Activated CD4-positive, alpha-beta memory T cell treated with anti-CD3 and anti-CD28 coated beads for 36 hours (primary cell): ENCODE results near the gene OSR1. TPM values are rescaled to one million over a fixed set of nuclear protein-coding genes. Genes with fewer than 3 reads are reported as not detected.

ENCODE experiments used
- CTCF ChIA-PET: fragments of 350-600 bp; sonication (Branson Sonifier 250); formaldehyde crosslinking; loops from one replicate; lab custom pipeline; 2021; ENCODE audit warnings: antibody characterized with exemption, inconsistent platforms; lab: Charles Lee
- POLR2A ChIA-PET: fragments of 350-600 bp; sonication (Branson Sonifier 250); formaldehyde crosslinking; loops from one replicate; lab custom pipeline; 2021; ENCODE audit warnings: antibody characterized with exemption; lab: Charles Lee
- DNase-seq: peaks from one replicate; pipeline ENCODE4 v3.0.0-alpha.2; 2020
- H3K27ac Mint-ChIP-seq: one replicate; pipeline ENCODE4 v1.8.0; 2021; ENCODE audit warnings: mixed read lengths
- H3K27me3 Mint-ChIP-seq: one replicate; pipeline ENCODE4 v1.8.0; 2021; ENCODE audit warnings: mixed read lengths
- H3K36me3 Mint-ChIP-seq: one replicate; pipeline ENCODE4 v1.8.0; 2021; ENCODE audit warnings: mixed read lengths
- H3K4me1 Mint-ChIP-seq: one replicate; pipeline ENCODE4 v1.8.0; 2021; ENCODE audit warnings: low read depth, mixed read lengths
- H3K4me3 Mint-ChIP-seq: one replicate; pipeline ENCODE4 v1.8.0; 2021; ENCODE audit warnings: mild to moderate bottlenecking, mixed read lengths
- H3K9me3 Mint-ChIP-seq: one replicate; pipeline ENCODE4 v1.8.0; 2021; ENCODE audit warnings: mixed read lengths
- intact Hi-C: fragments of 100-400 bp; cut with micrococcal nuclease; formaldehyde crosslinking; loops from one replicate; pipeline ENCODE4 v1.15.1; 2023
- total RNA-seq, 2 experiments: library from RNA; stranded (reverse); gene quantifications; one replicate each; pipeline ENCODE4 v1.2.3, GENCODE V29; 2021

OSR1 gene
- total RNA-seq, 2 experiments from 2014 or later, result not detected

GRCh38 chr2:19365126-19365525, 6.7 kb upstream of the OSR1 start:
- POLR2A ChIA-PET, result no interaction called here
- Mint-ChIP-seq H3K36me3 (no peaks in the 10 kb centered on the region), H3K27me3 (peaks cover 34% of the 10 kb centered on the region), H3K27ac (no peak overlapping the region), H3K4me1 (peaks cover 22% of the 10 kb centered on the region), H3K9me3 (no peaks in the 10 kb centered on the region), H3K4me3 (no peak overlapping the region)
- CTCF ChIA-PET, result interaction anchor here (1.0 kb wide), 1 partner anchor 15 kb away, joined by 3 read pairs; no protein-coding TSS in a partner anchor
- no peak for DNase-seq
- intact Hi-C loops, result no loop called here

GRCh38 chr2:19364014-19364413, 5.6 kb upstream of the OSR1 start:
- H3K4me3 Mint-ChIP-seq, result no peak overlapping the region

GRCh38 chr2:19363474-19363778, 5.0 kb upstream of the OSR1 start:
- Mint-ChIP-seq H3K9me3 (no peaks in the 10 kb centered on the region), H3K27ac (no peak overlapping the region), H3K4me1 (peaks cover 22% of the 10 kb centered on the region), H3K36me3 (no peaks in the 10 kb centered on the region), H3K4me3 (peak overlapping the region; percentile 83), H3K27me3 (peaks cover 47% of the 10 kb centered on the region)
- ChIA-PET POLR2A (no interaction called here), CTCF (interaction anchor here (1.1 kb wide), 1 partner anchor 13 kb away, joined by 3 read pairs; no protein-coding TSS in a partner anchor)
- intact Hi-C loops, result loop anchor here (1.0 to 5.0 kb wide), 4 partner anchors 613 to 926 kb away; partner anchors contain the start of gene RDH14
- DNase-seq, result no peak

More at GRCh38 chr2:19364014-19364413, 5.6 kb upstream of the OSR1 start:
- H3K4me1 Mint-ChIP-seq, result peaks cover 22% of the 10 kb centered on the region
- POLR2A ChIA-PET, result no interaction called here
- peaks cover 44% of the 10 kb centered on the region for H3K27me3 Mint-ChIP-seq
- CTCF ChIA-PET, result interaction anchor here (1.1 kb wide), 1 partner anchor 14 kb away, joined by 3 read pairs; no protein-coding TSS in a partner anchor
- intact Hi-C loops, result loop anchor here (5.0 kb wide), 2 partner anchors 802 to 927 kb away; partner anchors contain the start of gene RDH14
- DNase-seq, result no peak
- H3K9me3 Mint-ChIP-seq, result no peaks in the 10 kb centered on the region
- H3K36me3 Mint-ChIP-seq, result no peaks in the 10 kb centered on the region
- no peak overlapping the region for H3K27ac Mint-ChIP-seq

- H3K27me3 Mint-ChIP-seq, result peaks cover 51% of the 10 kb centered on the region
- intact Hi-C loops, result loop anchor here (1.0 to 5.0 kb wide), 5 partner anchors 15 to 926 kb away; partner anchors contain the start of gene RDH14
- no peaks in the 10 kb centered on the region for H3K36me3 Mint-ChIP-seq
- ChIA-PET CTCF (interaction anchor here (1.1 kb wide), 1 partner anchor 13 kb away, joined by 3 read pairs; no protein-coding TSS in a partner anchor), POLR2A (no interaction called here)
- no peaks in the 10 kb centered on the region for H3K9me3 Mint-ChIP-seq
- no peak overlapping the region for H3K27ac Mint-ChIP-seq
- H3K4me3 Mint-ChIP-seq, result peak overlapping the region; percentile 83
- peaks cover 24% of the 10 kb centered on the region for H3K4me1 Mint-ChIP-seq
- peak; percentile 70 for DNase-seq
Observed at GRCh38 chr2:19362755-19363473, 4.5 kb upstream of the OSR1 start.

GRCh38 chr2:19362094-19362754, 3.8 kb upstream of the OSR1 start:
- Mint-ChIP-seq H3K36me3 (no peaks in the 10 kb centered on the region), H3K9me3 (no peaks in the 10 kb centered on the region), H3K27me3 (peaks cover 57% of the 10 kb centered on the region), H3K4me3 (peak overlapping the region; percentile 83), H3K27ac (no peak overlapping the region), H3K4me1 (peaks cover 30% of the 10 kb centered on the region)
- CTCF ChIA-PET, result interaction anchor here (4.9 kb wide), 1 partner anchor 13 kb away, joined by 43 read pairs; no protein-coding TSS in a partner anchor
- intact Hi-C loops, result loop anchor here (1.0 to 5.0 kb wide), 4 partner anchors 14 to 925 kb away; partner anchors contain the start of gene RDH14
- DNase-seq, result peak; percentile 16
- POLR2A ChIA-PET, result interaction anchor here (1.4 kb wide), 1 partner anchor 15 kb away, joined by 5 read pairs; no protein-coding TSS in a partner anchor

DNA sequence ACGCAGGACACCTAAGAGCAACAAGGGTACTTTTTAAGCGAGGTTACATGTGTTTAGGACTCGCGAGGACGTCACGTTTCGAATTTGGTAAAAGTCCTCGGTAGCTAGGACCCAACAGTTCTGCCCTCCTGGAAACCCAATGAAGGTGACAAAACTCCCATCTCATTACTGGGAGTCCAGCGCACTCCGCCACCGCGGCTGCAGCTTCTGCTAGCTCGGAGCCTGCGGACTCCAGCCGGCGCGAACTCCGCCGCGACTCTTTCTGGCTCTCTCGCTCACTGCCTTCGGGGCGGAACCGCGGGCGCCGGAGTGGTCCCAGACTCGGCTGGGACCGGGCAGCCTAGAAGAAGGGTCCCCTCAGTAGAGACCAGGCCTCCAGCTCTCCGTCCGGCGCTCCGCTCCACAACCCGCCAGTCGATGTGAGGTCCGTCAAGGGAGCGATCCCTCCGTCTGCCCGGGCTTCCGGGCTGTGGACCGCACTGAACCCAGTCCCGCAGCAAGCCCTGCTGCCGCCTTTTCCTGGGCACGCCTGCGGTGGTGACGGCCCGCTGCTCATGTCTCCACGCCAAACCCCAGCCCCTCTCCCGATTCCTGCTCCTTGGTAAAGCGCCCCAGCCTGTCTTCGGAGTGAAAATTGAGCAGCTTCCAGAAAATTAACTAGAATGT, 3.0 kb upstream of the OSR1 start:
- intact Hi-C loops, result loop anchor here (5.0 kb wide), 2 partner anchors 799 to 924 kb away; partner anchors contain the start of gene RDH14
- POLR2A ChIA-PET, result interaction anchor here (1.4 kb wide), 1 partner anchor 14 kb away, joined by 5 read pairs; no protein-coding TSS in a partner anchor
- Mint-ChIP-seq H3K27ac (no peak overlapping the region), H3K4me1 (peaks cover 37% of the 10 kb centered on the region), H3K4me3 (peak overlapping the region; percentile 83), H3K9me3 (no peaks in the 10 kb centered on the region), H3K27me3 (peaks cover 65% of the 10 kb centered on the region), H3K36me3 (no peaks in the 10 kb centered on the region)
- DNase-seq, result peak; percentile 45
- CTCF ChIA-PET, result interaction anchor here (0.6 to 4.9 kb wide), 3 partner anchors 12 to 587 kb away, joined by 3 to 43 read pairs (median 4); no protein-coding TSS in a partner anchor

DNA sequence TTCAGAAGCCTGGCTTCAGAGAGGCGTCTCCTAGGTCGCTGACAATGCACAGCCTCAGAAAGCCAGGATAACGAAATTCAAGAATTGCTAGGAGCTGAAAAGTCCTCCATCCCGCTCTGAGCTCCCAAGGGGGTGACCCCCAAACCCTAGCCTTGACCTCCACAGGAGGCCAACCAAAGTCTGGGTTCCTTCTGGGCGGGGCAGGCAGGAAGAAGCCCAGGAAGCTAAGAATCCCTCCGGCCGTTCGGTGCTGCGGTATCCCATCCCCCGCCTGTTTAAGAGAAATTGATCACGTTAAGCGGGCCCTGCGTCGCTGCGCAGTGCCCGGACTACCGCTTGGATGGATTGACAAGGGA, 2.5 kb upstream of the OSR1 start:
- POLR2A ChIA-PET, result interaction anchor here (1.4 kb wide), 1 partner anchor 13 kb away, joined by 5 read pairs; no protein-coding TSS in a partner anchor
- no peaks in the 10 kb centered on the region for H3K9me3 Mint-ChIP-seq
- DNase-seq, result peak; percentile 12
- H3K27ac Mint-ChIP-seq, result no peak overlapping the region
- H3K36me3 Mint-ChIP-seq, result no peaks in the 10 kb centered on the region
- peak overlapping the region; percentile 83 for H3K4me3 Mint-ChIP-seq
- intact Hi-C loops, result loop anchor here (5.0 kb wide), 2 partner anchors 799 to 924 kb away; partner anchors contain the start of gene RDH14
- peaks cover 70% of the 10 kb centered on the region for H3K27me3 Mint-ChIP-seq
- peaks cover 41% of the 10 kb centered on the region for H3K4me1 Mint-ChIP-seq
- CTCF ChIA-PET, result interaction anchor here (1.1 to 4.9 kb wide), 2 partner anchors 12 to 503 kb away, joined by 3 to 43 read pairs; no protein-coding TSS in a partner anchor

DNA sequence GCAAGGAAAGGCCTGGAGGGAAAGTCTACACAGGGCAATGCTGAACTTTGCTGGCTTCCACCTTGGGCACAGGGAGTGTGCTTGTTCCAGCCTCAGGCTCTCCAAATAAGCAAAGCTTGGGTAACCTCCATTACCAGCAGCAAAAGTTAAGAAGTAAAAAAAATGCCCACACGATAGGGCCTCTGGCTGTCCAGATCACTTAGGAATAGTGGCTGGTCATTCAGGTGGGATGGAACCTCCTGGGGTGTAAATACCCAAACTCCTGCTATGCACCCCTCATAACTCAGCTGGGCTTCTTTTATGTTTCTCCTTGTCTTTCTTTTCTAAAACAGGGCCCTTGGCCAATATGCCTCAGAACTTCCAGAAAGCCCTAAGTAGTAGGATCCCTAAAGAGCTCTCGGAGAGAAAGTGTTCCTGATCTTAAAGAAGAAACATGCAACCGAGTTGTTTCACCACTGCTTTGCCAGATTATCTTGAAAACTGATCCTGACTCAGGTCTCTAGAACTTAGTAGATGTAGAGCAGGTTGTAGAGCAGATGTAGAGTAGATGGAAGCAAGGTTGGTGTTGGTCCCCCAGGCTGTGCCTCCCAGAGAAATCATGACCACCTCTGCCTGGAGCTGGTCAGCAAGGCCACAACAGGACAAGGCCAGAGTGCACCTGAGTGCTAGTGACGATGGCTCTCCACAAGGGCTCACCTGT, 2.0 kb upstream of the OSR1 start:
- no peaks in the 10 kb centered on the region for H3K9me3 Mint-ChIP-seq
- peaks cover 74% of the 10 kb centered on the region for H3K27me3 Mint-ChIP-seq
- ChIA-PET CTCF (interaction anchor here (1.1 to 4.9 kb wide), 2 partner anchors 11 to 503 kb away, joined by 3 to 43 read pairs; no protein-coding TSS in a partner anchor), POLR2A (interaction anchor here (3.0 kb wide), 1 partner anchor 13 kb away, joined by 11 read pairs; no protein-coding TSS in a partner anchor)
- H3K36me3 Mint-ChIP-seq, result no peaks in the 10 kb centered on the region
- no peak overlapping the region for H3K27ac Mint-ChIP-seq
- no peak for DNase-seq
- no peak overlapping the region for H3K4me3 Mint-ChIP-seq
- H3K4me1 Mint-ChIP-seq, result peaks cover 43% of the 10 kb centered on the region
- intact Hi-C loops, result loop anchor here (5.0 kb wide), 2 partner anchors 798 to 923 kb away; partner anchors contain the start of gene RDH14

DNA sequence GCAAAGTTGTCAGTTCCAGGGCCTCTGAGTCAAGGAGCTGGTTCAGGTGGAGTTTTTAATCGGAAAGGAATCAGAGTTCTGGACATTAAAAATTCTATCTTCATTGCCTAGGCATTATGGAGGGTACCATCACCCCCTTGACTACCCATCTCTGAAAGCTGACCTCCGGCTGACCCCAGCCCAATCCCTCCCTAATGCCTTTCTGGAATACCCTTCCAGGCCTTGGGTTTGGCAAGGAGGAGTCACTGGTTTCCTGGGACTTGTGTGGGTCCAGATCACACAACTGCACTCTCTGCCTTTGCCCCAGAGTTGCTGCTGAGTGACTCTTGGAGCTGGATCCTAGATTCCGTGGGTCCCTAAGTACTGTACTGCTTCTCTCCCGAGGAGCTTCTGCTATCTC, 1.0 kb upstream of the OSR1 start:
- no peak for DNase-seq
- Mint-ChIP-seq H3K36me3 (no peaks in the 10 kb centered on the region), H3K27me3 (peaks cover 83% of the 10 kb centered on the region), H3K4me3 (no peak overlapping the region), H3K9me3 (no peaks in the 10 kb centered on the region), H3K4me1 (peaks cover 43% of the 10 kb centered on the region), H3K27ac (no peak overlapping the region)
- ChIA-PET POLR2A (interaction anchor here (3.0 kb wide), 1 partner anchor 12 kb away, joined by 11 read pairs; no protein-coding TSS in a partner anchor), CTCF (interaction anchor here (4.9 kb wide), 1 partner anchor 10 kb away, joined by 43 read pairs; no protein-coding TSS in a partner anchor)
- intact Hi-C loops, result no loop called here

- Mint-ChIP-seq H3K9me3 (no peaks in the 10 kb centered on the region), H3K4me1 (peaks cover 43% of the 10 kb centered on the region), H3K4me3 (peak overlapping the region; percentile 37), H3K27ac (no peak overlapping the region), H3K27me3 (peaks cover 86% of the 10 kb centered on the region), H3K36me3 (no peaks in the 10 kb centered on the region)
- ChIA-PET CTCF (interaction anchor here (4.9 kb wide), 1 partner anchor 10 kb away, joined by 43 read pairs; no protein-coding TSS in a partner anchor), POLR2A (interaction anchor here (3.0 kb wide), 1 partner anchor 11 kb away, joined by 11 read pairs; no protein-coding TSS in a partner anchor)
- no peak for DNase-seq
- intact Hi-C loops, result no loop called here
Observed at GRCh38 chr2:19359021-19359357, 566 bp upstream of the OSR1 start.
